PC-3 (cell line): ENCODE results near the gene PAPPA. TPM values are rescaled to one million over a fixed set of nuclear protein-coding genes. Genes with fewer than 3 reads are reported as not detected.

Experiments
- ATAC-seq: fragments of 200-7000 bp; cut with Tn5 transposase; 2 replicates; pipeline ENCODE4 v1.9.1; 2020; ENCODE audit warnings: mild to moderate bottlenecking, moderate library complexity
- Bru-seq: library from RNA; stranded (reverse); fragments of 400-500 nt; gene quantifications from one replicate; lab custom pipeline; 2021; lab: Mats Ljungman, UMichigan
- BruChase-seq, 2 experiments: library from RNA; stranded (reverse); fragments of 400-500 nt; gene quantifications; one replicate each; lab custom pipeline; 2021; lab: Mats Ljungman, UMichigan
- BruUV-seq: library from RNA; stranded (reverse); fragments of 400-500 nt; replicated peaks from 2 replicates; lab custom pipeline; 2021; lab: Mats Ljungman, UMichigan
- CTCF ChIA-PET: fragments of 300-600 bp; sonication (Branson Sonifier 250); formaldehyde crosslinking; loops from one replicate; lab custom pipeline; 2022; ENCODE audit warnings: antibody characterized with exemption; lab: Charles Lee
- POLR2A ChIA-PET: fragments of 300-600 bp; sonication (Branson Sonifier 250); formaldehyde crosslinking; loops from one replicate; lab custom pipeline; 2022; ENCODE audit warnings: antibody characterized with exemption; ENCODE audit not compliant: unreplicated experiment; lab: Charles Lee
- DNase-seq: peaks from one replicate; pipeline ENCODE4 v3.0.0-alpha.2; 2015
- H2AFZ ChIP-seq: fragments of 300-600 bp; sonication (generic); 2 replicates; pipeline ENCODE4 v1.6.0; 2016; ENCODE audit warnings: antibody characterized with exemption, low read length
- H3F3A ChIP-seq: fragments of 300-600 bp; sonication (generic); one replicate; pipeline ENCODE4 v1.6.0; 2017; ENCODE audit warnings: antibody characterized with exemption, low read length, control low read depth, mild to moderate bottlenecking; ENCODE audit not compliant: unreplicated experiment
- H3K27ac ChIP-seq: fragments of 300-600 bp; sonication (generic); 2 replicates; pipeline ENCODE4 v1.5.1; 2016; ENCODE audit warnings: mild to moderate bottlenecking, low read length
- H3K27me3 ChIP-seq: fragments of 300-600 bp; sonication (generic); 2 replicates; pipeline ENCODE4 v1.6.1; 2016; ENCODE audit warnings: low read length, mixed read lengths
- H3K36me3 ChIP-seq: fragments of 300-600 bp; sonication (generic); 2 replicates; pipeline ENCODE4 v1.6.1; 2016; ENCODE audit warnings: low read depth, mixed run types, low read length, mixed read lengths
- H3K4me1 ChIP-seq: fragments of 300-600 bp; sonication (generic); 2 replicates; pipeline ENCODE4 v1.5.1; 2016; ENCODE audit warnings: low read length; ENCODE audit not compliant: insufficient read depth
- H3K4me2 ChIP-seq: fragments of 300-600 bp; sonication (generic); 2 replicates; pipeline ENCODE4 v1.6.0; 2016; ENCODE audit warnings: low read length
- H3K4me3 ChIP-seq: fragments of 300-600 bp; sonication (generic); 2 replicates; pipeline ENCODE4 v1.5.1; 2016; ENCODE audit warnings: mild to moderate bottlenecking, low read length, mixed read lengths
- H3K79me2 ChIP-seq: fragments of 300-600 bp; sonication (generic); 2 replicates; pipeline ENCODE4 v1.6.1; 2017; ENCODE audit warnings: low read length, mixed read lengths
- H3K9ac ChIP-seq: fragments of 300-600 bp; sonication (generic); 2 replicates; pipeline ENCODE4 v1.6.0; 2016; ENCODE audit warnings: mild to moderate bottlenecking, low read length
- H3K9me2 ChIP-seq: fragments of 300-600 bp; sonication (generic); replicated peaks from 2 replicates; pipeline ENCODE4 v1.6.1; 2016; ENCODE audit warnings: mixed run types, low read length, mixed read lengths
- H3K9me3 ChIP-seq: fragments of 300-600 bp; sonication (generic); 2 replicates; pipeline ENCODE4 v1.6.1; 2016; ENCODE audit warnings: low read length, mixed read lengths
- H4K20me1 ChIP-seq: fragments of 300-600 bp; sonication (generic); 2 replicates; pipeline ENCODE4 v1.6.1; 2016; ENCODE audit warnings: low read length, mixed read lengths
- CTCF ChIP-seq: fragments of 300-600 bp; sonication (generic); conservative IDR thresholded peaks from 2 replicates; pipeline ENCODE4 v1.5.1; 2017; ENCODE audit warnings: antibody characterized with exemption, low read depth, mild to moderate bottlenecking, low read length
- EZH2 ChIP-seq: fragments of 300-600 bp; sonication (generic); IDR thresholded peaks from one replicate; pipeline ENCODE4 v1.6.1; 2017; ENCODE audit warnings: antibody characterized with exemption, mild to moderate bottlenecking, low read length; ENCODE audit not compliant: unreplicated experiment
- EZH2phosphoT487 ChIP-seq: fragments of 300-600 bp; sonication (generic); IDR thresholded peaks from 2 replicates; pipeline ENCODE4 v1.6.1; 2018; ENCODE audit warnings: mild to moderate bottlenecking, antibody characterized with exemption, low read length, borderline replicate concordance
- intact Hi-C: fragments of 100-400 bp; cut with micrococcal nuclease; formaldehyde crosslinking; loops from 2 replicates; pipeline ENCODE4 v1.9.0; 2023
- long read RNA-seq: library from polyadenylated mRNA; unstranded; transcript quantifications from one replicate; pipeline ENCODE4 v2.0.0, GENCODE V29; 2021; ENCODE audit not compliant: unreplicated experiment
- total RNA-seq: library from RNA; depleted of rRNA; stranded (reverse); fragments of >200 nt; gene quantifications from 2 replicates; pipeline ENCODE4 v1.2.3, GENCODE V29; 2014; rRNA removed

PAPPA gene
- total RNA-seq (not detected in 2 replicates), Bru-seq, nascent RNA (percentile 1 among the genes with signal in this experiment), BruChase-seq, experiment 1, labeled RNA remaining after a 6-hour chase (percentile 1 among the genes with signal in this experiment), BruChase-seq, experiment 2, labeled RNA remaining after a 2-hour chase (percentile 2 among the genes with signal in this experiment)
- long read RNA-seq = 0 reads

- ChIA-PET POLR2A (no interaction called here), CTCF (no interaction called here)
- Histone ChIP-seq H3K9me3 (no peaks in the 10 kb centered on the region), H3K4me1 (peaks cover 19% of the 10 kb centered on the region), H4K20me1 (no peaks in the 10 kb centered on the region), H3K36me3 (no peaks in the 10 kb centered on the region), H3K27ac (no peak within 1 kb of the TSS), H3K4me2 (peak within 1 kb of the TSS; percentile 73), H3F3A (no peaks in the 10 kb centered on the region), H3K4me3 (peak within 1 kb of the TSS; percentile 54), H3K9me2 (no peaks in the 10 kb centered on the region), H3K9ac (no peak within 1 kb of the TSS), H3K79me2 (no peaks in the 10 kb centered on the region), H3K27me3 (no peaks in the 10 kb centered on the region), H2AFZ (peak within 1 kb of the TSS; percentile 48; the same call in 1 of the 2 replicates)
- intact Hi-C loops = loop anchor here (5.0 kb wide), 2 partner anchors 462 to 562 kb away; no protein-coding TSS in a partner anchor
- BruUV-seq = no TSS peak
- TF ChIP-seq EZH2 = no peak
- TF ChIP-seq CTCF = no peak
- no peak for TF ChIP-seq EZH2phosphoT487
- ATAC-seq = no peak
- no peak for DNase-seq
Measured at GRCh38 chr9:116153765-116154333, at the start of gene PAPPA. Gene PAPPA (plus strand): TSS chr9:116153791. CDS start chr9:116154173, 382 bp downstream.

GRCh38 chr9:116103976-116104820 lies 49.4 kb upstream of the PAPPA start:
- intact Hi-C loops = no loop called here
- no TSS peak for BruUV-seq
- CTCF ChIA-PET = no interaction called here

More at GRCh38 chr9:116103976-116104820, 49.4 kb upstream of the PAPPA start:
- Histone ChIP-seq H3K9ac (no peak overlapping the region), H3K4me3 (no peak overlapping the region), H3K79me2 (no peaks in the 10 kb centered on the region), H3K9me3 (no peaks in the 10 kb centered on the region), H3K4me2 (no peak overlapping the region), H3F3A (no peaks in the 10 kb centered on the region), H3K4me1 (peaks cover 26% of the 10 kb centered on the region), H4K20me1 (no peaks in the 10 kb centered on the region), H2AFZ (no peak overlapping the region), H3K27me3 (no peaks in the 10 kb centered on the region), H3K27ac (no peak overlapping the region), H3K9me2 (no peaks in the 10 kb centered on the region), H3K36me3 (no peaks in the 10 kb centered on the region)
- ATAC-seq = no peak
- no peak for DNase-seq
- TF ChIP-seq CTCF (no peak), EZH2phosphoT487 (no peak), EZH2 (no peak)
- POLR2A ChIA-PET = no interaction called here
